Measurements from ENCODE around the gene STON2.
A peak's percentile ranks its signal among the peaks of the same experiment; 100 is the strongest.

Gene STON2

GRCh38 chr14:81220580-81220829 lies 179.6 kb downstream of the STON2 start:
- DNase-seq, result no peak

- DNase-seq, result peak; percentile 82
These were observed 180.2 kb downstream of the STON2 start for GRCh38 chr14:81219759-81220579.

GRCh38 chr14:81219210-81219758 lies 180.8 kb downstream of the STON2 start:
- peak; percentile 99 for DNase-seq

GRCh38 chr14:81211844-81212243 lies 188.3 kb downstream of the STON2 start:
- DNase-seq, result peak; percentile 53

All from NCI-H69 (cell line).